ENCODE data around the gene LY6G6F.

LY6G6F gene

GRCh38 chr6:31725502-31726350 lies 19.1 kb downstream of the LY6G6F start:
- CTCF ChIA-PET = no interaction called here

DNA sequence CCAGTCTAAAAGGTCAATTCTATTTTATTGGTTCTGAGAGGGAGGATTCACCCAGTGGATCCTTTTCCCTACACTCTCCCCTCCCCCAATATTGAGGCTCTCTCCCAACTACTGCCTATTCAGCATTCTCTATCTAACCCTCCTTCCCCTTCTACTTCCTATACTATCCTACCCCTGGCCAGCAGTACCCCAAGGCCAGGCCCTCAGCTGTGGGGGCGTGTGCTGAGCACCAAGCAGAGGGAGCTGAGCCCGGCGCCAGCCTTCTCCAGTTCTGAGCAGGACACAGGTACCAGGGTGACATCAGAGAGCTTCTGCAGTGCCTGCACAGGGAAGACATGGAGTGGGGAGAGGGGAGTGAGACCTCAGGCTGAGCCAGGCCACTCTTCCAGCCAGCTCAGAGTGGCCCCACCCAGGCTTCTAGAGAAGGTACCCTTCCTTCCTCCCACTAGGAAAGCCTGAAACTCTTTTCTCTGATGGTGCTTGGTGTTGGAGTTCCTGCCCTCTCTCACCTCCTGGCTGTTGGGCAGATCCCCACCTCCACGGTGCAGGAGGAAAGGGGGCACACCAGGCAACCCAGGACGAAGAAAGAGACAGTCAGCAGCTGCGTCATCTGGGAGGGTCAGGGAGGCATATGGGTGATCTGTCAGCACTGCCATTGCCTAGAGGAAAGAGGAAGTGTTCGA lies 20.5 kb downstream of the LY6G6F start:
- no peak for TF ChIP-seq LEF1 (IDR thresholded peaks at IDR 0.05; ENCODE audit: borderline replicate concordance)
- TF ChIP-seq NFRKB (IDR thresholded peaks at IDR 0.05) = no peak
- no peak for TF ChIP-seq ELF4 (IDR thresholded peaks at IDR 0.05)
- no peak for TF ChIP-seq SP1 (IDR thresholded peaks at IDR 0.05)
- CTCF ChIA-PET = no interaction called here
- POLR2A ChIA-PET = interaction anchor here (1.2 to 4.2 kb wide), 3 partner anchors 12 to 103 kb away, joined by 3 to 40 read pairs (median 4); partner anchors contain the start of gene MSH5
- no peak for DNase-seq (ENCODE audit: extremely low spot score)

More at GRCh38 chr6:31725502-31726350, 19.1 kb downstream of the LY6G6F start:
- POLR2A ChIA-PET = interaction anchor here (0.8 to 1.5 kb wide), 6 partner anchors 11 to 28 kb away, joined by 3 to 6 read pairs (median 3); partner anchors contain the start of genes ABHD16A, CLIC1 and MSH5
- DNase-seq (ENCODE audit: extremely low spot score) = no peak
- TF ChIP-seq BHLHE40 (IDR thresholded peaks at IDR 0.05; ENCODE audit: borderline replicate concordance) (no peak), ARNT (IDR thresholded peaks at IDR 0.05) (no peak), SP1 (IDR thresholded peaks at IDR 0.05) (no peak), FOXM1 (IDR thresholded peaks at IDR 0.05; ENCODE audit: borderline replicate concordance) (no peak), TARDBP (IDR thresholded peaks at IDR 0.05) (no peak), SUZ12 (IDR thresholded peaks at IDR 0.05) (no peak), LEF1 (IDR thresholded peaks at IDR 0.05; ENCODE audit: borderline replicate concordance) (no peak), ELF4 (IDR thresholded peaks at IDR 0.05) (no peak), L3MBTL2 (conservative IDR thresholded peaks at IDR 0.05) (no peak), NFRKB (IDR thresholded peaks at IDR 0.05) (no peak), ZNF384 (IDR thresholded peaks at IDR 0.05) (no peak), FOXA1 (IDR thresholded peaks at IDR 0.05) (no peak), CTBP1 (IDR thresholded peaks at IDR 0.05; ENCODE audit: borderline replicate concordance) (no peak), HDGF (IDR thresholded peaks at IDR 0.05; ENCODE audit: borderline replicate concordance) (no peak), FOXK2 (IDR thresholded peaks at IDR 0.05) (no peak)
- TF ChIP-seq, protein P1, sequence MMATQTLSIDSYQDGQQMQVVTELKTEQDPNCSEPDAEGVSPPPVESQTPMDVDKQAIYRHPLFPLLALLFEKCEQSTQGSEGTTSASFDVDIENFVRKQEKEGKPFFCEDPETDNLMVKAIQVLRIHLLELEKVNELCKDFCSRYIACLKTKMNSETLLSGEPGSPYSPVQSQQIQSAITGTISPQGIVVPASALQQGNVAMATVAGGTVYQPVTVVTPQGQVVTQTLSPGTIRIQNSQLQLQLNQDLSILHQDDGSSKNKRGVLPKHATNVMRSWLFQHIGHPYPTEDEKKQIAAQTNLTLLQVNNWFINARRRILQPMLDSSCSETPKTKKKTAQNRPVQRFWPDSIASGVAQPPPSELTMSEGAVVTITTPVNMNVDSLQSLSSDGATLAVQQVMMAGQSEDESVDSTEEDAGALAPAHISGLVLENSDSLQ (IDR thresholded peaks at IDR 0.05) = no peak

- TF ChIP-seq CTBP1 (IDR thresholded peaks at IDR 0.05; ENCODE audit: borderline replicate concordance) (no peak), L3MBTL2 (conservative IDR thresholded peaks at IDR 0.05) (no peak), FOXK2 (IDR thresholded peaks at IDR 0.05) (no peak), SUZ12 (IDR thresholded peaks at IDR 0.05) (no peak), ELF4 (IDR thresholded peaks at IDR 0.05) (no peak), ARNT (IDR thresholded peaks at IDR 0.05) (no peak), ZNF384 (IDR thresholded peaks at IDR 0.05) (no peak), BHLHE40 (IDR thresholded peaks at IDR 0.05; ENCODE audit: borderline replicate concordance) (no peak), NFRKB (IDR thresholded peaks at IDR 0.05) (no peak), TARDBP (IDR thresholded peaks at IDR 0.05) (no peak), SP1 (IDR thresholded peaks at IDR 0.05) (no peak), LEF1 (IDR thresholded peaks at IDR 0.05; ENCODE audit: borderline replicate concordance) (no peak), FOXM1 (IDR thresholded peaks at IDR 0.05; ENCODE audit: borderline replicate concordance) (no peak), FOXA1 (IDR thresholded peaks at IDR 0.05) (no peak), HDGF (IDR thresholded peaks at IDR 0.05; ENCODE audit: borderline replicate concordance) (no peak)
- TF ChIP-seq, protein P1 (IDR thresholded peaks at IDR 0.05) = no peak
- DNase-seq (ENCODE audit: extremely low spot score) = no peak
- POLR2A ChIA-PET = interaction anchor here (1.2 to 4.2 kb wide), 2 partner anchors 11 to 102 kb away, joined by 4 to 40 read pairs; partner anchors contain the start of gene MSH5
- CTCF ChIA-PET = no interaction called here
These were observed 21.3 kb downstream of the LY6G6F start for GRCh38 chr6:31727717-31728671.

DNA sequence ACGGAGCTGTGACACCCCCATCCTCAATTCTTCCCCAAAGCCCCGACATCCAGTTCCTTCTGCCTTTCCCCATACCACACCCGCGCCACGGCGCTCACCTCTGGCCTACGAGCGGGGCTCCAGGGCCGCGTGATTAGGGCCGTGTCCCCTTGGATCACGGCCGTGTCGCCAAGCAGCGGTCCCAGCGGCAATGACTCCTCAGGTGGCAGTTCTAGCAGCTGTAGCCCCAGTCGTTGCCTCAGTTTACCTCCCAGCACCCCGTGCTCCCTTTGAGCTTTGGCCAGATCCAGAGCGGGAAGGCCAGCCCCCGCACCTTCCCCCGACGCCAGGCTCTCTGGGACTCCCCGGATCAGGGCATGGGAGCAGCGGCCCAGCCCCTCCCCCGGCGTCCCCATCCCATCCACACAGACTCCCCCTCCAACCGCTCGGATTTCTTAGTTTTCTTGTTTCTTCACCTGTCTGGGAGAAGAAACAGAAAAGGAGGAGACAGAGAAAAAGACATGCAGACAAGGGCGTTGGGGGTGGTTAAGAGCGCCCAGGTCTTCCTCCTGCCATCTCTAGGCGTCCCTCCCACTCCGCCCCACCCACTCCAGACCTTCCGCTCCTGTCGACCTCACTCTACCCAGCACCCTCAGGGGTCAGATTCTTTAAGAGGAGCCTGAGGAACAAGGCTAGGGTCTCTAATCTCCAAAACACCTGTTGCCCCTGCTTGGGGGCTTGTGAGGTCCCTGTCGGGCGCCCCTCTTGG lies 22.3 kb downstream of the LY6G6F start, which contains the start of gene DDAH2:
Gene DDAH2 (minus strand): TSS at position 533 of the 748 bp plus-strand sequence. CDS start 138 bp downstream, at position 395.
- ChIA-PET POLR2A (interaction anchor here (0.7 to 4.2 kb wide), 13 partner anchors 8 to 102 kb away, joined by 3 to 40 read pairs (median 5); partner anchors contain the start of genes ABHD16A, HSPA1A, HSPA1L and LSM2), CTCF (interaction anchor here (1.2 to 2.0 kb wide), 6 partner anchors 9 to 78 kb away, joined by 3 to 13 read pairs (median 9); partner anchors contain the start of genes LSM2, LY6G6D and MSH5)
- no peak for TF ChIP-seq ZNF384 (IDR thresholded peaks at IDR 0.05)
- TF ChIP-seq L3MBTL2 (conservative IDR thresholded peaks at IDR 0.05) = no peak
- TF ChIP-seq, protein P1 (IDR thresholded peaks at IDR 0.05) = no peak
- TF ChIP-seq TARDBP (IDR thresholded peaks at IDR 0.05) = no peak
- TF ChIP-seq CTBP1 (IDR thresholded peaks at IDR 0.05; ENCODE audit: borderline replicate concordance) = no peak
- TF ChIP-seq FOXM1 (IDR thresholded peaks at IDR 0.05; ENCODE audit: borderline replicate concordance) = no peak
- no peak for DNase-seq (ENCODE audit: extremely low spot score)

Data from HEK293T (cell line).